GM12864 (cell line): ENCODE measurements around the gene ACER2.

Experiments
- DNase-seq: peaks from one replicate; pipeline ENCODE4 v3.0.0-alpha.2; 2011; ENCODE audit warnings: low read depth
- H3K4me3 ChIP-seq: 2 replicates; pipeline ENCODE4 v1.5.1; 2011; ENCODE audit warnings: mild to moderate bottlenecking, low read depth, low read length, control low read depth
- CTCF ChIP-seq: IDR thresholded peaks from 2 replicates; pipeline ENCODE4 v1.5.1; 2011; ENCODE audit warnings: low read depth, mild to moderate bottlenecking, moderate library complexity, low read length, control low read depth, inconsistent platforms; ENCODE audit errors: missing control alignments

ACER2 gene

DNA sequence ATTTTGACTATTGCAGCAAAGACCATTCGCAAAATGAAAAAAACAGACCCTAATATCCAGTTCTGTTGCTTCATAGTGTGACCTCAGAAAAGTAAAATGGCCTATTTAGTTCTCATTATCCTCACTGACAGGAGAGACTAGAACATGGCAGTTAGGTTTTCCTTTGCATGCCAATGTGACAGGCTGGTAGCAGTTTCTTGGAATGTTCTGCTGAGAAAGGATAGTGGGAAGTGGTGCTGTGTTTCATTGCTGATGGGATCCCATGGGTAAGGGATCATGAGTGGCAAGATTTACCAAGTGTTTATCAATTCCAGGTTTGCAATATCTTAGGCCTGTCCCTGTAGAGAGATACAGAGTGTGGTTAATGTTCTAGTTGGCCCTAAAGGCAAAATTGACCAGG is 88.5 kb downstream of the ACER2 start:
- no peak for DNase-seq
- no peak overlapping the region for H3K4me3 ChIP-seq
- no peak for TF ChIP-seq CTCF

DNA sequence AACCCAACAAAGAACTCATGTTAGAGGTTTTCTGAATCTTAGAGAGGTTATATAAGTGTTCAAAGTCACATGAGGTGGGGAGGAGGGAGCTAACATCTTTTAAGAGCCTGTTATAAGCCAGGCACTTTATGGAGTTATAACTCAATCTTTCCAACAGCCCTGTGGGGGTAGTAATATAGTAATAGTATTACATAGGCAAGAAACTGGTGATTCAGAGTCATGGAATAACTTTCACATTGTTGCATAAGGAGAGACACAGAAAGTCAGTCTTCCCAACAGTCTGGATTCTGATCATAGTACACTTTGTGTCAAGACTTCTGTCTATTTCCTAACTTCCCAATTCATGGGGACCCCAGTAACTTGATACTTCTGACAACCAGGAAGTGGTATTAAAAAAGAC is 89.2 kb downstream of the ACER2 start:
- H3K4me3 ChIP-seq = no peak overlapping the region
- TF ChIP-seq CTCF = no peak
- no peak for DNase-seq
